ENCODE measurements around the gene CCS. TPM values are rescaled to one million over a fixed set of nuclear protein-coding genes. Genes with fewer than 3 reads are reported as not detected.

CCS gene
- total and polyA plus RNA-seq, 9 of the 15 experiments (the other 6 are each of a cell fraction or from before 2014, with no cell fraction given), result 1.1 to 46.6 (median 26.8) TPM

DNA sequence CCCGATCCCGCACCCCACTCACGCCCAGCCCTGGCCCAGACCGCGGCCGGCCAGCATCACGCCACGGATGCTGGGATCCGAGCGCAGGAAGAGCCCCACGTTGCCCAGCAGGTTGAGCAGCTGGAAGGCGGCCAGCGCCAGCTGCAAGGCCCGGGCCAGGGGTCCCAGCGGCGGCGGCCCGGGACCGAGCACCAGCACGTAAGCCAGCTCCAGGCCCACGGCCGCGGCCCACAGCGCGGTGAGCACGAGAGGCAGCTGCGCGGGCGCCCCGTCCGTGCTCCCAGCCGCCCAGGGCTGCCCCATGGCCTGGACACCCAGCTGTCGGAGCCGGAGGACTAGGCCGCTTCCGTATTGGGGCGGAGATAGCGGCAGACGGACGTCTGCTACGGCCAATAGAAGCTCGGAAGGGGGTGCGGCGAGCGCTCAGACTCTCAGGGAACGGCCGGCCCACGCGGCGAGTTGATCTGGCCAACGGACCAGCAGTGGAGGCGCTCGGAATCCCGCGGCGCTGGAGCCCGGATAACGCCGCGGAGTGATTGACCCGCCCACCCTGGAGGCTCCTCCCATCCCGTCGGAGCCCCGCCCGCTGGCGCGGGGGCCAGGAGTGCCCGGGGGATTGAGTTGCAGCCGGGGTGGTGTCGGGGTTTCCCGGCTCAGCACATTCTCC lies 47.2 kb upstream of the CCS start, which contains the start of gene ZDHHC24 (continued):
- TF ChIP-seq CLOCK (CRISPR knock-in tag; IDR thresholded peaks at IDR 0.05; ENCODE audit: borderline replicate concordance), result no peak
- TF ChIP-seq, protein P1, sequence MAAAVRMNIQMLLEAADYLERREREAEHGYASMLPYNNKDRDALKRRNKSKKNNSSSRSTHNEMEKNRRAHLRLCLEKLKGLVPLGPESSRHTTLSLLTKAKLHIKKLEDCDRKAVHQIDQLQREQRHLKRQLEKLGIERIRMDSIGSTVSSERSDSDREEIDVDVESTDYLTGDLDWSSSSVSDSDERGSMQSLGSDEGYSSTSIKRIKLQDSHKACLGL (CRISPR knock-in tag; IDR thresholded peaks at IDR 0.05; ENCODE audit: borderline replicate concordance, poor library complexity, severe bottlenecking), result peak; percentile 13
- no peak for TF ChIP-seq CAMTA2 (CRISPR knock-in tag; conservative IDR thresholded peaks at IDR 0.05)
- no peak for TF ChIP-seq LEF1 (IDR thresholded peaks at IDR 0.05)
- no peak for TF ChIP-seq ZNF232 (CRISPR knock-in tag; IDR thresholded peaks at IDR 0.05)
- TF ChIP-seq HCFC1 (IDR thresholded peaks at IDR 0.05; ENCODE audit: low read depth, low read length), result peak; percentile 45
- TF ChIP-seq, protein P2, sequence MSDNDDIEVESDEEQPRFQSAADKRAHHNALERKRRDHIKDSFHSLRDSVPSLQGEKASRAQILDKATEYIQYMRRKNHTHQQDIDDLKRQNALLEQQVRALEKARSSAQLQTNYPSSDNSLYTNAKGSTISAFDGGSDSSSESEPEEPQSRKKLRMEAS (CRISPR knock-in tag; IDR thresholded peaks at IDR 0.05), result peak; percentile 86
- no peak for TF ChIP-seq ZNF551 (CRISPR knock-in tag; IDR thresholded peaks at IDR 0.05)
- peak; percentile 73 to 88 for TF ChIP-seq MAZ (CRISPR knock-in tag; conservative IDR thresholded peaks at IDR 0.05 in 1 of 2, IDR thresholded peaks at IDR 0.05 in 1 of 2)
- TF ChIP-seq HOXB6 (CRISPR knock-in tag; IDR thresholded peaks at IDR 0.05; ENCODE audit: borderline replicate concordance), result 0 out of 2 replicates have a peak, but pooled peaks have one; percentile 26
- TF ChIP-seq, protein P3, sequence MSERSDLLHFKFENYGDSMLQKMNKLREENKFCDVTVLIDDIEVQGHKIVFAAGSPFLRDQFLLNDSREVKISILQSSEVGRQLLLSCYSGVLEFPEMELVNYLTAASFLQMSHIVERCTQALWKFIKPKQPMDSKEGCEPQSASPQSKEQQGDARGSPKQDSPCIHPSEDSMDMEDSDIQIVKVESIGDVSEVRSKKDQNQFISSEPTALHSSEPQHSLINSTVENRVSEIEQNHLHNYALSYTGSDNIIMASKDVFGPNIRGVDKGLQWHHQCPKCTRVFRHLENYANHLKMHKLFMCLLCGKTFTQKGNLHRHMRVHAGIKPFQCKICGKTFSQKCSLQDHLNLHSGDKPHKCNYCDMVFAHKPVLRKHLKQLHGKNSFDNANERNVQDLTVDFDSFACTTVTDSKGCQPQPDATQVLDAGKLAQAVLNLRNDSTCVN (CRISPR knock-in tag; IDR thresholded peaks at IDR 0.05), result no peak
- TF ChIP-seq STAT5A (IDR thresholded peaks at IDR 0.05; ENCODE audit: borderline replicate concordance, low read length), result no peak
- TF ChIP-seq BRD9 (IDR thresholded peaks at IDR 0.05; ENCODE audit: low read depth, partially characterized antibody), result no peak
- TF ChIP-seq HNRNPUL1 (IDR thresholded peaks at IDR 0.05; ENCODE audit: low read length), result no peak
- TF ChIP-seq PYGO2 (tag; IDR thresholded peaks at IDR 0.05), result no peak
- TF ChIP-seq, protein P4, sequence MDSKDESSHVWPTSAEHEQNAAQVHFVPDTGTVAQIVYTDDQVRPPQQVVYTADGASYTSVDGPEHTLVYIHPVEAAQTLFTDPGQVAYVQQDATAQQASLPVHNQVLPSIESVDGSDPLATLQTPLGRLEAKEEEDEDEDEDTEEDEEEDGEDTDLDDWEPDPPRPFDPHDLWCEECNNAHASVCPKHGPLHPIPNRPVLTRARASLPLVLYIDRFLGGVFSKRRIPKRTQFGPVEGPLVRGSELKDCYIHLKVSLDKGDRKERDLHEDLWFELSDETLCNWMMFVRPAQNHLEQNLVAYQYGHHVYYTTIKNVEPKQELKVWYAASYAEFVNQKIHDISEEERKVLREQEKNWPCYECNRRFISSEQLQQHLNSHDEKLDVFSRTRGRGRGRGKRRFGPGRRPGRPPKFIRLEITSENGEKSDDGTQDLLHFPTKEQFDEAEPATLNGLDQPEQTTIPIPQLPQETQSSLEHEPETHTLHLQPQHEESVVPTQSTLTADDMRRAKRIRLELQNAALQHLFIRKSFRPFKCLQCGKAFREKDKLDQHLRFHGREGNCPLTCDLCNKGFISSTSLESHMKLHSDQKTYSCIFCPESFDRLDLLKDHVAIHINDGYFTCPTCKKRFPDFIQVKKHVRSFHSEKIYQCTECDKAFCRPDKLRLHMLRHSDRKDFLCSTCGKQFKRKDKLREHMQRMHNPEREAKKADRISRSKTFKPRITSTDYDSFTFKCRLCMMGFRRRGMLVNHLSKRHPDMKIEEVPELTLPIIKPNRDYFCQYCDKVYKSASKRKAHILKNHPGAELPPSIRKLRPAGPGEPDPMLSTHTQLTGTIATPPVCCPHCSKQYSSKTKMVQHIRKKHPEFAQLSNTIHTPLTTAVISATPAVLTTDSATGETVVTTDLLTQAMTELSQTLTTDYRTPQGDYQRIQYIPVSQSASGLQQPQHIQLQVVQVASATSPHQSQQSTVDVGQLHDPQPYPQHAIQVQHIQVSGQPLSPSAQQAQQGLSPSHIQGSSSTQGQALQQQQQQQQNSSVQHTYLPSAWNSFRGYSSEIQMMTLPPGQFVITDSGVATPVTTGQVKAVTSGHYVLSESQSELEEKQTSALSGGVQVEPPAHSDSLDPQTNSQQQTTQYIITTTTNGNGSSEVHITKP (IDR thresholded peaks at IDR 0.05; ENCODE audit: partially characterized antibody), result peak; percentile 47
- no peak for TF ChIP-seq NCOA2 (IDR thresholded peaks at IDR 0.05; ENCODE audit: partially characterized antibody in 2 of 2)
- TF ChIP-seq ZNF140 (CRISPR knock-in tag; IDR thresholded peaks at IDR 0.05), result no peak
